WTC11 (cell line): ENCODE measurements around the gene VTA1. TPM values are rescaled to one million over a fixed set of nuclear protein-coding genes. Genes with fewer than 3 reads are reported as not detected.

Experiments
- ATAC-seq: fragments of 200-7000 bp; cut with Tn5 transposase; 2 replicates; pipeline ENCODE4 v1.10.0; 2021; ENCODE audit warnings: mild to moderate bottlenecking, moderate library complexity
- CTCF ChIA-PET: fragments of 300-600 bp; sonication (Branson Sonifier 250); formaldehyde crosslinking; loops from one replicate; lab custom pipeline; 2021; ENCODE audit warnings: antibody characterized with exemption; lab: Charles Lee
- POLR2A ChIA-PET: fragments of 350-600 bp; sonication (Branson Sonifier 250); formaldehyde crosslinking; loops from one replicate; lab custom pipeline; 2021; ENCODE audit warnings: antibody characterized with exemption; lab: Charles Lee
- DNase-seq: peaks from one replicate; pipeline ENCODE4 v3.0.0; 2021; ENCODE audit warnings: low spot score
- H3K27ac Mint-ChIP-seq: 2 replicates; pipeline ENCODE4 v1.8.0; 2021; ENCODE audit warnings: mixed read lengths
- H3K27me3 Mint-ChIP-seq: 2 replicates; pipeline ENCODE4 v1.8.0; 2021; ENCODE audit warnings: low read depth, mild to moderate bottlenecking, moderate library complexity, mixed read lengths
- H3K36me3 Mint-ChIP-seq: 2 replicates; pipeline ENCODE4 v1.8.0; 2021; ENCODE audit warnings: mixed read lengths
- H3K4me1 Mint-ChIP-seq: 2 replicates; pipeline ENCODE4 v1.8.0; 2022; ENCODE audit warnings: mixed read lengths
- H3K4me3 Mint-ChIP-seq: 2 replicates; pipeline ENCODE4 v1.8.0; 2021; ENCODE audit warnings: mild to moderate bottlenecking, moderate library complexity, mixed read lengths
- H3K9me3 Mint-ChIP-seq: 2 replicates; pipeline ENCODE4 v1.8.0; 2021; ENCODE audit warnings: mixed read lengths
- ATF3 ChIP-seq: sonication (generic); formaldehyde crosslinking; conservative IDR thresholded peaks from 2 replicates; pipeline ENCODE4 v1.8.1; 2022; ENCODE audit warnings: mild to moderate bottlenecking, missing genetic modification reagents
- ATF6 ChIP-seq: sonication (generic); formaldehyde crosslinking; IDR thresholded peaks from 2 replicates; pipeline ENCODE4 v1.8.1; 2023; ENCODE audit warnings: mild to moderate bottlenecking, missing genetic modification reagents
- CTCF ChIP-seq: fragments of 200-600 bp; IDR thresholded peaks from 2 replicates; pipeline ENCODE4 v1.8.0; 2022; ENCODE audit warnings: antibody characterized with exemption
- GABPB1 ChIP-seq: sonication (generic); formaldehyde crosslinking; IDR thresholded peaks from 2 replicates; pipeline ENCODE4 v1.8.1; 2023; ENCODE audit warnings: mild to moderate bottlenecking, missing genetic modification reagents
- KAT7 ChIP-seq: sonication (generic); formaldehyde crosslinking; IDR thresholded peaks from 2 replicates; pipeline ENCODE4 v1.8.1; 2023; ENCODE audit warnings: missing genetic modification reagents, mild to moderate bottlenecking, borderline replicate concordance
- NFATC4 ChIP-seq: fragments of 250-450 bp; sonication (Bioruptor Pico); IDR thresholded peaks from 2 replicates; pipeline ENCODE4 v1.9.0; 2021; ENCODE audit warnings: mild to moderate bottlenecking
- PRDM15 ChIP-seq: sonication (generic); formaldehyde crosslinking; IDR thresholded peaks from 2 replicates; pipeline ENCODE4 v1.8.0; 2022; ENCODE audit warnings: missing genetic modification reagents
- USF2 ChIP-seq: sonication (generic); formaldehyde crosslinking; IDR thresholded peaks from 2 replicates; pipeline ENCODE4 v1.8.1; 2023; ENCODE audit warnings: mild to moderate bottlenecking, missing genetic modification reagents, moderate library complexity
- total RNA-seq: library from RNA; stranded (reverse); gene quantifications from 3 replicates; pipeline ENCODE4 v1.2.3, GENCODE V29; 2021

Gene VTA1
- total RNA-seq, 1 experiment from 2014 or later = 55.4 TPM

GRCh38 chr6:142195862-142196541 is 48.9 kb downstream of the VTA1 start:
- DNase-seq = no peak
- no peak for ATAC-seq
- Mint-ChIP-seq H3K27ac (no peak overlapping the region), H3K36me3 (peaks cover 6% of the 10 kb centered on the region)
- POLR2A ChIA-PET = interaction anchor here (0.5 kb wide), 1 partner anchor 1166 kb away, joined by 3 read pairs; no protein-coding TSS in a partner anchor
- TF ChIP-seq NFATC4 (CRISPR knock-in tag) (no peak), KAT7 (CRISPR knock-in tag) (no peak)
- TF ChIP-seq, all 79 proteins: peak for 0
- Mint-ChIP-seq H3K4me1 (no peaks in the 10 kb centered on the region), H3K27me3 (no peaks in the 10 kb centered on the region), H3K4me3 (no peak overlapping the region), H3K9me3 (no peaks in the 10 kb centered on the region)
- CTCF ChIA-PET = interaction anchor here (1.3 to 1.8 kb wide), 4 partner anchors 8 to 40 kb away, joined by 4 to 11 read pairs (median 8); no protein-coding TSS in a partner anchor

- no peak for DNase-seq
- H3K4me1 Mint-ChIP-seq = no peaks in the 10 kb centered on the region
- ATAC-seq = no peak
- H3K4me3 Mint-ChIP-seq = no peak overlapping the region
- ChIA-PET CTCF (no interaction called here), POLR2A (no interaction called here)
- H3K27me3 Mint-ChIP-seq = no peaks in the 10 kb centered on the region
- peaks cover 20% of the 10 kb centered on the region for H3K36me3 Mint-ChIP-seq
- no peak for TF ChIP-seq PRDM15
- H3K9me3 Mint-ChIP-seq = no peaks in the 10 kb centered on the region
- no peak overlapping the region for H3K27ac Mint-ChIP-seq
Measured at GRCh38 chr6:142200846-142201628, 54.0 kb downstream of the VTA1 start.

GRCh38 chr6:142207265-142207877 is 60.3 kb downstream of the VTA1 start:
- DNase-seq (peak; percentile 59), ATAC-seq (peak; percentile 99)
- no peaks in the 10 kb centered on the region for H3K27me3 Mint-ChIP-seq
- TF ChIP-seq ATF3 (CRISPR knock-in tag) = no peak
- no peak for TF ChIP-seq ATF6 (CRISPR knock-in tag)
- peak; percentile 85 for TF ChIP-seq CTCF
- TF ChIP-seq USF2 = no peak
- TF ChIP-seq GABPB1 = 0 out of 2 replicates have a peak, but pooled peaks have one; percentile 15
- peaks cover 42% of the 10 kb centered on the region for H3K36me3 Mint-ChIP-seq
- H3K4me1 Mint-ChIP-seq = no peaks in the 10 kb centered on the region
- POLR2A ChIA-PET = no interaction called here
- H3K27ac Mint-ChIP-seq = 0 out of 2 replicates have a peak overlapping the region, but pooled peaks have one; percentile 64
- no peak overlapping the region for H3K4me3 Mint-ChIP-seq
- CTCF ChIA-PET = interaction anchor here (0.6 to 2.2 kb wide), 25 partner anchors 8 to 264 kb away, joined by 3 to 16 read pairs (median 4); partner anchors contain the start of genes NMBR and VTA1
- H3K9me3 Mint-ChIP-seq = peaks cover 15% of the 10 kb centered on the region
